Left lung (tissue), 10 donors: ENCODE data around the gene PACS2. TPM values are rescaled to one million over a fixed set of nuclear protein-coding genes. Genes with fewer than 3 reads are reported as not detected.

Experiments
- ATAC-seq: fragments of 200-7000 bp; cut with Tn5 transposase; one replicate; pipeline ENCODE4 v1.9.1; 2020; ENCODE audit warnings: moderate library complexity
- DNase-seq, 4 donors: peaks; one replicate each; pipeline ENCODE4 v3.0.0-alpha.2; 2013 to 2020
- H3K27ac ChIP-seq, 2 donors: fragments of 200-600 bp; sonication (generic) in 1 of 2; one replicate each; pipeline versions ENCODE4 v1.5.0 to v1.8.0; 2020 to 2021
- H3K27me3 ChIP-seq, 2 donors: fragments of 200-600 bp; sonication (generic) in 1 of 2; one replicate each; pipeline versions ENCODE4 v1.5.0 to v1.8.0; 2020 to 2021
- H3K36me3 ChIP-seq, 2 donors: fragments of 200-600 bp; sonication (generic) in 1 of 2; one replicate each; pipeline versions ENCODE4 v1.5.0 to v1.8.0; 2020 to 2021
- H3K4me1 ChIP-seq, 2 donors: fragments of 200-600 bp; one replicate each; pipeline ENCODE4 v1.8.0; 2021
- H3K4me3 ChIP-seq, 2 donors: fragments of 200-600 bp; sonication (generic) in 1 of 2; one replicate each; pipeline versions ENCODE4 v1.5.0 to v1.8.0; 2020 to 2021; ENCODE audit warnings: mild to moderate bottlenecking in 1 of 2
- H3K9me3 ChIP-seq, 2 donors: fragments of 200-600 bp; sonication (generic) in 1 of 2; one replicate each; pipeline versions ENCODE4 v1.5.0 to v1.8.0; 2020 to 2021
- CTCF ChIP-seq, 2 donors: fragments of 200-600 bp; sonication (generic) in 1 of 2; IDR thresholded peaks; one replicate each; pipeline versions ENCODE4 v1.5.0 to v1.8.0; 2021; ENCODE audit warnings: antibody characterized with exemption in 2 of 2
- intact Hi-C, 2 donors: fragments of 100-400 bp; cut with DNase I; formaldehyde crosslinking; loops; one replicate each; pipeline versions ENCODE4 v1.11.2 to v1.14.2; 2022
- polyA plus RNA-seq, 6 donors: library from polyadenylated mRNA; unstranded; fragments of 120-200 nt; gene quantifications; one replicate each; pipeline ENCODE4 v1.2.1, GENCODE V29; 2013; ENCODE audit not compliant: insufficient read length in 6 of 6
- total RNA-seq, 2 donors: library from RNA; stranded (reverse); fragmentation: NEBNext Ultra II Directional; extraction: Animal tissue kit (Norgen Biotek cat#: 25700); gene quantifications; one replicate each; pipeline ENCODE4 v1.2.1, GENCODE V29; 2021
- donor health status: DM: no; HTN: yes; CAD: no.
- donor health status: DM: no; HTN: no; CAD: no.

Gene PACS2
- total and polyA plus RNA-seq, 8 donors: 64.6 to 99.3 (median 75.4) TPM

GRCh38 chr14:105349992-105350391, 35.4 kb downstream of the PACS2 start:
- DNase-seq: no peak

DNA sequence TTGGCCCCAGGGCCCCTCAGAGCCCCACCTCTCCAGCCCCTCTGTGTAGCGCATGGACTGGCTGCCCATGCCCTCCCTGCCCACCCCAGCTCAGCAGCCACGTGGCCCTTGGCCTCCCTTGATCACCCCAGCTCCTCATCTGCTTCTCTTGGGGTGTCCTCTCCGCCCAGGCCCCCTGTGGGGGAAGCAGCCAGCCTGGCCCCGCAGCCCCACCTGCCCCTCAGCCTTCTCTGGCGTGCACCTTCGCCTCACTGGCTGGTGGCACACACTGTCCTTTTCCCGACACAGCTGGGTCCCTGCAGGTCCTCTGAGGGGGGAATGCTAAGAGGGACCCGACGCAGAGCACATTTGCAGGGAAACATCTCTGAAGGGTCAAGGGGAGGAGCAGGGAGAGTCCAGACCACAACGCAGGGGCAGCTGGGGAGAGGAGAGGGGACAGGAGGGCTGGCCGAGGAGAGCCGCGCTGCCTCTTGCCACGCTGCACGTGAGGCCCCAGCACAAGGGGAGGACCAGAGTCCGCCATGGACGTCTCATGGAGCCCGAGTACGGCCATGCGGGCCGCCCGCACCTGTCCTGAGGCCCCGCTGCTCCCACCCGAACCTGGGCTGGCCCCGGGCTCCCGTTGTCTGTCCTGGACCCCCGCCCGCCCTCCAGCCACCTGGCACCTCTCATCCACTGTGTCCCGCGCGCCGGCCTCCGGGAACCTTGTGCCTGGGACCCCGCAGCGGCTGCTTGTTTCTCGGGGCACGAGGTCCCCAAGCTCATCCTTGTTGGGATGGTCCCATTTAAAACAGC, 36.1 kb downstream of the PACS2 start:
- Histone ChIP-seq H3K27me3 (no peaks in the 10 kb centered on the region), H3K36me3 (peaks cover 0 to 43% of the 10 kb centered on the region in 2 donors), H3K9me3 (no peaks in the 10 kb centered on the region), H3K4me3 (no peak overlapping the region), H3K27ac (no peak overlapping the region), H3K4me1 (peaks cover 5 to 6% of the 10 kb centered on the region in 2 donors)
- no peak for ATAC-seq
- TF ChIP-seq CTCF (IDR thresholded peaks at IDR 0.05): no peak
- intact Hi-C loops: loop anchor here in 1 of 2 donors (5.0 to 10.0 kb wide), 2 partner anchors 148 to 256 kb away; no protein-coding TSS in a partner anchor
- DNase-seq: peak in 1 of 4 donors; percentile 80

More at GRCh38 chr14:105349992-105350391, 35.4 kb downstream of the PACS2 start:
- ATAC-seq: no peak
- Histone ChIP-seq H3K36me3 (peaks cover 0 to 36% of the 10 kb centered on the region in 2 donors), H3K27me3 (no peaks in the 10 kb centered on the region), H3K9me3 (no peaks in the 10 kb centered on the region), H3K27ac (no peak overlapping the region), H3K4me1 (peaks cover 5 to 6% of the 10 kb centered on the region in 2 donors), H3K4me3 (no peak overlapping the region)
- no peak for TF ChIP-seq CTCF (IDR thresholded peaks at IDR 0.05)
- intact Hi-C loops: loop anchor here in 1 of 2 donors (5.0 to 10.0 kb wide), 2 partner anchors 148 to 255 kb away; no protein-coding TSS in a partner anchor

DNA sequence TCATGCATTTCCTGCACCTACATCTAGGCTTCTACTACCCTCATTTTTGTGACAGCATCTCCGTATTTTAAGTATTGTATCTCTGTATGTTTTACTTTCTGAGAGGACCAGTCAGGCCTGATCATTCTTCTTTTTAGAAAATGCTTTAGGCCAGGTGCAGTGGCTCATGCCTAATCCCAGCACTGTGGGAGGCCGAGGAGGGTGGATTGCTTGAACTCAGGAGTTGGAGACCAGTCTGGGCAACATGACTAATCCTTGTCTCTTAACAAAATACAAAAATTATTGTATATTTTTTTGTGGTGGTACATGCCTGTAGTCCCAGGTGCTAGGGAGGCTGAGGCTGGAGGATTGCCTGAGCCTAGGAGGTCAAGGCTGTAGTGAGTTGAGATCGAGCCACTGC, 36.9 kb downstream of the PACS2 start:
- H3K36me3 ChIP-seq: peaks cover 0 to 50% of the 10 kb centered on the region in 2 donors
- peaks cover 5 to 6% of the 10 kb centered on the region in 2 donors for H3K4me1 ChIP-seq
- no peaks in the 10 kb centered on the region for H3K27me3 ChIP-seq
- intact Hi-C loops: loop anchor here in 1 of 2 donors (5.0 to 10.0 kb wide), 2 partner anchors 149 to 257 kb away; no protein-coding TSS in a partner anchor
- no peak for DNase-seq
- no peak overlapping the region for H3K4me3 ChIP-seq
- H3K9me3 ChIP-seq: no peaks in the 10 kb centered on the region
- no peak overlapping the region for H3K27ac ChIP-seq
- no peak for TF ChIP-seq CTCF (IDR thresholded peaks at IDR 0.05)
- ATAC-seq: no peak

DNA sequence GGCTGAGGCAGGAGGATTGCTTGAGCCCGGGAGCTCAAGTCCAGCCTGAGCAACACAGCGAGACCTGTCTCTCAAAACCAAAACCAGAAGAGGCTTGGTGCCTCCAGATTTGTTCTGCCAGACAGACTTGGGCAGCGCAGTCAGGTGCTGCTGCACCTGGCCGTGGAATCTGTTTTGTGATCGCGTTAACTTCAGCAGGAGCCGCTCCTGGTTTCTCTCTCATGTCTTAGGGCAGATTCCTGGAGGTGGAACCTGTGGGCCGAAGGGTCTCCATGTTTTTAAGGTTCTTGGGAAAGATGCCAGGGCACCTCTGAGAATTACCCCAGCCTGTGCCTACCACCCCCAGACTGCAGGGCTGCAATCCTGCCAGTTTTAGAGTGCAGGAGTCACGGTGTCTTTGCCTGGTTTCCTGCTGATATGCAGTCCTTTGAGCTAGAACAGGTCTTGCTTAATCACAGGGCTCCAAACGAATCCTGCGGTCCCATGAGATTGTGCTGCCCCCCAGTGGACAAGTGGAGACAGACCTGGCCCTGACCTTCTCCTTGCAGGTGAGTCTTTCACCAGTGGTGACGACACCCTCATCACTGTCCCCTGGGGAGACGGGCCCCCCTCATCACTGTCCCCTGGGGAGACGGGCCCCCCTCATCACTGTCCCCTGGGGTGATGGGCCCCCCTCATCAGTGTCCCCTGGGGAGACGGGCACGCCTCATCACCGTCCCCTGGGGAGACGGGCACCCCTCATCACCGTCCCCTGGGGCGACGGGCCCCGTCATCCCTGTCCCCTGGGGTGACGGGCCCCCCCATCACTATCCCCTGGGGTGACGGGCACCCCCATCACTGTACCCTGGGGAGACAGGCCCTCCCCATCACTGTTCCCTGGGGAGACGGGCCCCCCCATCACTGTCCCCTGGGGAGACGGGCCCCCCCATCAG, 37.6 kb downstream of the PACS2 start:
- DNase-seq (peak; percentile 62 to 87 (median 84)), ATAC-seq (peak; percentile 98)
- Histone ChIP-seq H3K4me1 (peaks cover 5 to 6% of the 10 kb centered on the region in 2 donors), H3K4me3 (no peak overlapping the region), H3K27me3 (no peaks in the 10 kb centered on the region), H3K9me3 (no peaks in the 10 kb centered on the region), H3K27ac (no peak overlapping the region), H3K36me3 (peaks cover 0 to 53% of the 10 kb centered on the region in 2 donors)
- intact Hi-C loops: loop anchor here in 1 of 2 donors (5.0 to 10.0 kb wide), 2 partner anchors 150 to 257 kb away; no protein-coding TSS in a partner anchor
- peak; percentile 80 to 92 for TF ChIP-seq CTCF (IDR thresholded peaks at IDR 0.05)
